ENCODE measurements around the gene ZG16. TPM values are rescaled to one million over a fixed set of nuclear protein-coding genes. Genes with fewer than 3 reads are reported as not detected.
"Not testable (repeated sequence)": the region's sequence is repeated elsewhere in the genome, so short reads cannot be mapped to it uniquely, and the experiment has no call there.

The ZG16 gene
- polyA plus RNA-seq, 3 donors = not detected

- peaks cover 0 to 4% (median 0%) of the 10 kb centered on the region in 7 donors for H3K9me3 Mint-ChIP-seq
- H2AFZ ChIP-seq (ENCODE audit: insufficient read depth, low read depth, low read length, poor library complexity, severe bottlenecking) = no peak overlapping the region
- no peaks in the 10 kb centered on the region for H3K9me3 ChIP-seq (replicated peaks in 1 of 2; ENCODE audit: control insufficient read depth in 1 of 2, insufficient read depth in 1 of 2, low read length in 2 of 2)
- no peaks in the 10 kb centered on the region for H3K79me2 ChIP-seq (ENCODE audit: insufficient read depth, low read length)
- no peaks in the 10 kb centered on the region for H3K36me3 ChIP-seq (replicated peaks in 1 of 2; ENCODE audit: control insufficient read depth in 1 of 2, insufficient read depth in 2 of 2, low read length in 2 of 2)
- no peak overlapping the region for H3K4me3 ChIP-seq (replicated peaks in 1 of 3; ENCODE audit: low read depth in 2 of 3, low read length in 3 of 3)
- no peak overlapping the region for H3K4me2 ChIP-seq (replicated peaks; ENCODE audit: extremely low read depth, low read length, poor library complexity, severe bottlenecking)
- peaks cover 0 to 4% of the 10 kb centered on the region in 2 donors for H3K4me1 ChIP-seq (ENCODE audit: control insufficient read depth in 1 of 2, insufficient read depth in 2 of 2, low read length in 2 of 2)
- intact Hi-C loops (cut with micrococcal nuclease) = no loop called here
- H3K4me1 Mint-ChIP-seq = peaks cover 11% of the 10 kb centered on the region
- WGBS (ENCODE audit: insufficient coverage) = 45% methylated on average over 2 of the region's 6 CpGs
- H3K9ac ChIP-seq (ENCODE audit: insufficient read depth, low read length, poor library complexity, severe bottlenecking) = no peak overlapping the region
- no peak for DNase-seq
- H3K4me3 Mint-ChIP-seq = no peak overlapping the region
- H3K36me3 Mint-ChIP-seq = no peaks in the 10 kb centered on the region
- H3K27me3 Mint-ChIP-seq (ENCODE audit: low read depth in 3 of 3) = peaks cover 0 to 10% (median 0%) of the 10 kb centered on the region in 3 donors
- H3K27ac ChIP-seq (ENCODE audit: low read depth in 1 of 2, low read length in 2 of 2) = no peak overlapping the region
- no peak overlapping the region for H3K27ac Mint-ChIP-seq
- no peak for TF ChIP-seq CTCF (IDR thresholded peaks at IDR 0.05)
- no peaks in the 10 kb centered on the region for H4K20me1 ChIP-seq (ENCODE audit: insufficient read depth, low read length)
- no peaks in the 10 kb centered on the region for H3K27me3 ChIP-seq (ENCODE audit: control insufficient read depth in 2 of 2, insufficient read depth in 2 of 2, low read length in 2 of 2)
These were observed 20.0 kb upstream of the ZG16 start for GRCh38 chr16:29757950-29758466.

- Histone ChIP-seq H3K4me2 (replicated peaks; ENCODE audit: extremely low read depth, low read length, poor library complexity, severe bottlenecking) (no peak overlapping the region), H3K27me3 (ENCODE audit: control insufficient read depth in 2 of 2, insufficient read depth in 2 of 2, low read length in 2 of 2) (no peaks in the 10 kb centered on the region), H3K9ac (ENCODE audit: insufficient read depth, low read length, poor library complexity, severe bottlenecking) (no peak overlapping the region), H3K4me1 (ENCODE audit: control insufficient read depth in 1 of 2, insufficient read depth in 2 of 2, low read length in 2 of 2) (peaks cover 5 to 9% of the 10 kb centered on the region in 2 donors), H4K20me1 (ENCODE audit: insufficient read depth, low read length) (no peaks in the 10 kb centered on the region), H3K27ac (ENCODE audit: low read depth in 1 of 2, low read length in 2 of 2) (no peak overlapping the region), H3K36me3 (replicated peaks in 1 of 2; ENCODE audit: control insufficient read depth in 1 of 2, insufficient read depth in 2 of 2, low read length in 2 of 2) (no peaks in the 10 kb centered on the region), H3K4me3 (replicated peaks in 1 of 3; ENCODE audit: low read depth in 2 of 3, low read length in 3 of 3) (no peak overlapping the region), H3K9me3 (replicated peaks in 1 of 2; ENCODE audit: control insufficient read depth in 1 of 2, insufficient read depth in 1 of 2, low read length in 2 of 2) (no peaks in the 10 kb centered on the region), H2AFZ (ENCODE audit: insufficient read depth, low read depth, low read length, poor library complexity, severe bottlenecking) (no peak overlapping the region), H3K79me2 (ENCODE audit: insufficient read depth, low read length) (no peaks in the 10 kb centered on the region)
- intact Hi-C loops (cut with micrococcal nuclease) = loop anchor here in 1 of 2 donors (10.0 kb wide), 1 partner anchor 46 kb away; no protein-coding TSS in a partner anchor
- DNase-seq = no peak
- peaks cover 0 to 9% (median 0%) of the 10 kb centered on the region in 3 donors for H3K27me3 Mint-ChIP-seq (ENCODE audit: low read depth in 3 of 3)
- peak overlapping the region in 1 of 7 donors; percentile 10 for H3K27ac Mint-ChIP-seq
- H3K4me3 Mint-ChIP-seq = no peak overlapping the region
- no peaks in the 10 kb centered on the region for H3K9me3 Mint-ChIP-seq
- no peaks in the 10 kb centered on the region for H3K36me3 Mint-ChIP-seq
- WGBS (ENCODE audit: insufficient coverage) = 98% methylated on average over 9 of the region's 9 CpGs
- H3K4me1 Mint-ChIP-seq = peaks cover 16% of the 10 kb centered on the region
- no peak for TF ChIP-seq CTCF (IDR thresholded peaks at IDR 0.05)
These were observed 17.3 kb upstream of the ZG16 start for GRCh38 chr16:29760567-29761279.

- not testable (repeated sequence) for H3K79me2 ChIP-seq (ENCODE audit: insufficient read depth, low read length); DNase-seq; H3K4me3 ChIP-seq (replicated peaks in 1 of 3; ENCODE audit: low read depth in 2 of 3, low read length in 3 of 3); H2AFZ ChIP-seq (ENCODE audit: insufficient read depth, low read depth, low read length, poor library complexity, severe bottlenecking); H4K20me1 ChIP-seq (ENCODE audit: insufficient read depth, low read length); H3K4me2 ChIP-seq (replicated peaks; ENCODE audit: extremely low read depth, low read length, poor library complexity, severe bottlenecking); H3K4me1 ChIP-seq (ENCODE audit: control insufficient read depth in 1 of 2, insufficient read depth in 2 of 2, low read length in 2 of 2); H3K36me3 Mint-ChIP-seq; H3K36me3 ChIP-seq (replicated peaks in 1 of 2; ENCODE audit: control insufficient read depth in 1 of 2, insufficient read depth in 2 of 2, low read length in 2 of 2); H3K27me3 Mint-ChIP-seq (ENCODE audit: low read depth in 3 of 3); H3K4me3 Mint-ChIP-seq; H3K9ac ChIP-seq (ENCODE audit: insufficient read depth, low read length, poor library complexity, severe bottlenecking); H3K27ac ChIP-seq (ENCODE audit: low read depth in 1 of 2, low read length in 2 of 2); H3K9me3 Mint-ChIP-seq; H3K27me3 ChIP-seq (ENCODE audit: control insufficient read depth in 2 of 2, insufficient read depth in 2 of 2, low read length in 2 of 2); H3K27ac Mint-ChIP-seq; H3K9me3 ChIP-seq (replicated peaks in 1 of 2; ENCODE audit: control insufficient read depth in 1 of 2, insufficient read depth in 1 of 2, low read length in 2 of 2)
- H3K4me1 Mint-ChIP-seq = peaks cover 16% of the 10 kb centered on the region
- 90% methylated on average over 2 of the region's 8 CpGs for WGBS (ENCODE audit: insufficient coverage)
- intact Hi-C loops (cut with micrococcal nuclease) = loop anchor here in 1 of 2 donors (10.0 kb wide), 1 partner anchor 46 kb away; no protein-coding TSS in a partner anchor
These were observed 16.8 kb upstream of the ZG16 start for GRCh38 chr16:29761280-29761651.

Data from CD14-positive monocyte (primary cell).